ENCODE measurements around the gene BIK. TPM values are rescaled to one million over a fixed set of nuclear protein-coding genes. Genes with fewer than 3 reads are reported as not detected.

Gene BIK
- total and polyA plus RNA-seq, 11 donors = 0.23 to 0.88 (median 0.46) TPM; not detected in 7

DNA sequence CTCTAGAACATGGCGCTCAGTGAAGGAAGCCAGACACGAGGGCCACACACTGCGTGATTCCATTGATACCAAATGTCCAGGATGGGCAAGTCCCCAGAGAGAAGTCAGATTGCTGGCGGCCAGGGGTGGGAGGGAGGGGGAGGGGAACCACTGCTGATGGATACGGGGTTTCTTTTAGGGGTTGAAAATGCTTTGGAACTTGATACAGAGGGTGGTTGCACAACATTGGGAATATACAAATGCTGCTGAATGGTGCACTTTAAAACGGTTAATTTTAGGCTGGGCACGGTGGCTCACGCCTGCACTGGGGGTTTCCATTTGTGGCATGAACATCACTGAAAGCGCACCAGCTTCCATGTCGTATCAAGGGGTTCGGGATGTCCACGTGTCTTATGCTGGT, 45.9 kb downstream of the BIK start:
- Histone ChIP-seq H3K4me1 (peaks cover 0 to 53% (median 24%) of the 10 kb centered on the region in 12 donors), H3K27me3 (no peaks in the 10 kb centered on the region), H3K4me3 (no peak overlapping the region), H3K27ac (no peak overlapping the region), H3K9me3 (no peaks in the 10 kb centered on the region), H3K36me3 (peaks cover 0 to 32% (median 6%) of the 10 kb centered on the region in 9 donors)
- 79 to 86% (median 83%) methylated on average over 11 to 12 of the region's 12 CpGs for WGBS, 4 donors
- intact Hi-C loops (cut with DNase I) = no loop called here
- ATAC-seq (no peak), DNase-seq (no peak)
- TF ChIP-seq, protein P1, sequence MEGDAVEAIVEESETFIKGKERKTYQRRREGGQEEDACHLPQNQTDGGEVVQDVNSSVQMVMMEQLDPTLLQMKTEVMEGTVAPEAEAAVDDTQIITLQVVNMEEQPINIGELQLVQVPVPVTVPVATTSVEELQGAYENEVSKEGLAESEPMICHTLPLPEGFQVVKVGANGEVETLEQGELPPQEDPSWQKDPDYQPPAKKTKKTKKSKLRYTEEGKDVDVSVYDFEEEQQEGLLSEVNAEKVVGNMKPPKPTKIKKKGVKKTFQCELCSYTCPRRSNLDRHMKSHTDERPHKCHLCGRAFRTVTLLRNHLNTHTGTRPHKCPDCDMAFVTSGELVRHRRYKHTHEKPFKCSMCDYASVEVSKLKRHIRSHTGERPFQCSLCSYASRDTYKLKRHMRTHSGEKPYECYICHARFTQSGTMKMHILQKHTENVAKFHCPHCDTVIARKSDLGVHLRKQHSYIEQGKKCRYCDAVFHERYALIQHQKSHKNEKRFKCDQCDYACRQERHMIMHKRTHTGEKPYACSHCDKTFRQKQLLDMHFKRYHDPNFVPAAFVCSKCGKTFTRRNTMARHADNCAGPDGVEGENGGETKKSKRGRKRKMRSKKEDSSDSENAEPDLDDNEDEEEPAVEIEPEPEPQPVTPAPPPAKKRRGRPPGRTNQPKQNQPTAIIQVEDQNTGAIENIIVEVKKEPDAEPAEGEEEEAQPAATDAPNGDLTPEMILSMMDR (IDR thresholded peaks at IDR 0.05) = no peak
- no peak for TF ChIP-seq POLR2A (IDR thresholded peaks at IDR 0.05)

DNA sequence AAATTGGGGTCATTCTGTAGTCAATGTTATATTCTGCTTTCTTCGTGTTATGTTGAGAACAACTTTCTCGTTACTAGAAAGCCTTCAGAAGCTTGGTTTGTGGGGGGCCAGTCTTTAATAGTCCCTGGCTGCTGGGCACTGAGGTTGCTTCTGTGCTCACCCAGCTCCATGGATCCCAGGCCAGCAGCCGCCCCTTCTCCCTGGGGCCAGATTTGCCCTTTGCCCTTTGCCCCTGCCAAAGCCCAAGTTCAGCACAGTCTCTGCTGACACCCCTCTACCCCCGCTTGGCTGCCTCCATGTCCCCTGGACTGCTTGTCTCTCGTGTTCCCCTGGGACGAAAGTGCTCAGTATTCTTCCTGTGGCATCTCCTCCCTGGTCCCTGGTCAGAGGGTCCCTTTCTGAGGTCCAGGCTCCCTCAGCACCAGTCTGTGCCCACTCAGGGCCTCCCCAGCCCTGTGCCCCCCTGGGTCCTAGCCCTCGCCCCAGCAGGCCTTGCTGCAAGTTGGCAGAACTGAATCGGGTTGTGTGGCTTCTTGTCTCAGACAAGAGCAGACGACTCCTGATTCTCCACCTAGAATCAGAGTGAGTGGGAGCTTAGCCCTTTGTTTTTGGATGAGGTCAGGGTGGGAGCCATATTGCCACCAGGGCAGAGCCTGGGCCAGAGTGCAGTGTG, 47.5 kb downstream of the BIK start:
- intact Hi-C loops (cut with DNase I) = no loop called here
- TF ChIP-seq POLR2A (IDR thresholded peaks at IDR 0.05) = no peak
- TF ChIP-seq, protein P1 (IDR thresholded peaks at IDR 0.05) = no peak
- DNase-seq = no peak
- H3K36me3 ChIP-seq = peaks cover 0 to 48% (median 14%) of the 10 kb centered on the region in 9 donors
- no peak overlapping the region for H3K27ac ChIP-seq
- peak in 1 of 4 donors; percentile 2 for ATAC-seq
- no peaks in the 10 kb centered on the region for H3K9me3 ChIP-seq
- peaks cover 0 to 42% (median 11%) of the 10 kb centered on the region in 12 donors for H3K4me1 ChIP-seq
- no peaks in the 10 kb centered on the region for H3K27me3 ChIP-seq
- H3K4me3 ChIP-seq = no peak overlapping the region
- WGBS, 4 donors = 76 to 83% (median 81%) methylated on average over 9 of the region's 9 CpGs

DNA sequence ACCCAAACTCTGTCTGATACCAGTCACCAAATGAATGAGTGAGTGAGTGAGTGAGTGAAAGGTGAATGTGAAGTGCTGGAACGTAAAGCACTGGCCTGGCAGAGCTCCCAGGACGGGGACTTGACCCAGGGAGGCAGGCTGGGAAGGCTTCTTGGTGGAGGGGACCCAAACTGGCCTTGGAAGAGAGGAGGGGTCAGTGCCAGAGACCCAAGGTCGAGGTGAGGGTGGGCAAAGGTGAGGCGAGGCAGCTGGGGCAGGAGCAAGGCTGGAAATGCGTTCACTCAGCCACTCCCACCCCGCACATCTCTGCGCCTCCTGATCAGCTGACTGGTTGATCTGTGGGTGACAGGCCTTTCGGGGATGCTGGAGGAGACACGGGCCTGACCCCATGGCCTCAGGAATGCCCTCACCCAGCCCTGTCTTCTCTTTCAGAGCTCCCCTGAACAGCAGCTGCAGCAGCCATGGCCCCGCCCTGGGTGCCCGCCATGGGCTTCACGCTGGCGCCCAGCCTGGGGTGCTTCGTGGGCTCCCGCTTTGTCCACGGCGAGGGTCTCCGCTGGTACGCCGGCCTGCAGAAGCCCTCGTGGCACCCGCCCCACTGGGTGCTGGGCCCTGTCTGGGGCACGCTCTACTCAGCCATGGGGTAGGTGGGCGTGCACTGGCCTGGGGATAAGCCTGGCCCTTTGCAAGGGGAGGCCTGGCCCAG, 48.4 kb downstream of the BIK start:
- H3K27ac ChIP-seq = no peak overlapping the region
- H3K4me3 ChIP-seq = no peak overlapping the region
- H3K27me3 ChIP-seq = no peaks in the 10 kb centered on the region
- H3K36me3 ChIP-seq = peaks cover 0 to 52% (median 15%) of the 10 kb centered on the region in 9 donors
- intact Hi-C loops (cut with DNase I) = no loop called here
- TF ChIP-seq, protein P1 (IDR thresholded peaks at IDR 0.05) = no peak
- TF ChIP-seq POLR2A (IDR thresholded peaks at IDR 0.05) = no peak
- 84 to 92% (median 88%) methylated on average over 8 to 24 of the region's 24 CpGs for WGBS, 4 donors
- ATAC-seq (peak in 1 of 4 donors; percentile 2), DNase-seq (no peak)
- H3K4me1 ChIP-seq = peaks cover 0 to 45% (median 15%) of the 10 kb centered on the region in 12 donors
- no peaks in the 10 kb centered on the region for H3K9me3 ChIP-seq

DNA sequence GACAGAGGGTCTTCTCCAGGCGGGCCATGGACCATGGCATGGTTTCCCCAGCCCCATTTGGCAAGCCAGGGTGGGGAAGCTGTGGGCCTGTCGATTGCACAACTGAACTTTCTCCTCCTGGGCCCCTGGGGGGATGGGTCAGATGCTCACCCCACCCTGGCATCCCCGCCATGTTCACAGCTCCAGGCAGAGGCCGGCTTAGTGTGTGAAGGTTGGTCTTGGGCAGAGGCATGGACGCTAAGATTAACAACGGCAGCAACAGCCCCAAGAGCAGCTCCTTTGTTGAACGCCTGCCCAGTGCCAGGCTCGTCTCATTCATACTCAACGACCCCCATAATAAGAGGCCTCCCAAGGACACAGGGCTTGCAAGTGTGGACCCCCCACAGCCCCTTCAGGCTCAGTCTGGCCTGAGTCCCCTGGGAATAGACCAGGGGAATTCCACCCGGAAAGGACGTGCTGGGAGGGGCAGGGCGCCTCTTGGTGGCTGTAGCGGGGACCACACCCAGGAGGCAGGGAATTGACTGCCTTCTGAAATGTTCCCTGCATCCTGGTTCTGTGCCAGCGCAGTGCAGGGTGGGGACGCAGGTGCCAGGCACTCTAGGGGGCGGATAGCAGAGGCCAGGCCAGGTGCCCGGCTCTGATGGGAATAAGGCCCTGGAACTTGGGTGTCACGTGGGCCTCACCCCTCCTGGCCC, 49.1 kb downstream of the BIK start:
- TF ChIP-seq POLR2A (IDR thresholded peaks at IDR 0.05) = no peak
- TF ChIP-seq, protein P1 (IDR thresholded peaks at IDR 0.05) = peak in 5 of 12 donors; percentile 5 to 27 (median 23)
- Histone ChIP-seq H3K9me3 (no peaks in the 10 kb centered on the region), H3K27ac (no peak overlapping the region), H3K36me3 (peaks cover 0 to 52% (median 15%) of the 10 kb centered on the region in 9 donors), H3K27me3 (no peaks in the 10 kb centered on the region), H3K4me1 (peaks cover 0 to 46% (median 19%) of the 10 kb centered on the region in 12 donors), H3K4me3 (no peak overlapping the region)
- WGBS, 4 donors = 62 to 67% (median 64%) methylated on average over 11 to 18 of the region's 18 CpGs
- intact Hi-C loops (cut with DNase I) = no loop called here
- ATAC-seq (peak in 1 of 4 donors; percentile 3), DNase-seq (no peak)
